Gastroesophageal sphincter (tissue), 4 donors: ENCODE data around the gene ACP7. TPM values are rescaled to one million over a fixed set of nuclear protein-coding genes. Genes with fewer than 3 reads are reported as not detected.
A peak's percentile ranks its signal among the peaks of the same experiment; 100 is the strongest.
"Not testable (repeated sequence)": the region's sequence is repeated elsewhere in the genome, so short reads cannot be mapped to it uniquely, and the experiment has no call there.

Source experiments
- ATAC-seq: fragments of 150-250 bp; one replicate; pipeline ENCODE4 v1.9.1; 2016; ENCODE audit warnings: mild to moderate bottlenecking, moderate library complexity
- H3K27ac ChIP-seq, 4 donors: fragments of 200-600 bp; sonication (generic) in 3 of 4; 1 replicate in 3 of 4; 2 replicates in 1 of 4; pipeline ENCODE4 v1.5.1; 2016 to 2019
- H3K27me3 ChIP-seq: fragments of 200-600 bp; sonication (generic); one replicate; pipeline ENCODE4 v1.5.1; 2019
- H3K36me3 ChIP-seq, 2 donors: fragments of 200-600 bp; sonication (generic); one replicate each; pipeline ENCODE4 v1.5.1; 2019; ENCODE audit warnings: control low read depth in 1 of 2
- H3K4me1 ChIP-seq, 3 donors: fragments of 200-600 bp; sonication (generic); 1 replicate in 2 of 3; 2 replicates in 1 of 3; pipeline ENCODE4 v1.5.1; 2016 to 2019; ENCODE audit warnings: control low read depth in 2 of 3
- H3K4me3 ChIP-seq, 2 donors: fragments of 200-600 bp; sonication (generic); one replicate each; pipeline ENCODE4 v1.5.1; 2019; ENCODE audit warnings: mild to moderate bottlenecking in 1 of 2, moderate library complexity in 1 of 2
- H3K9me3 ChIP-seq, 3 donors: fragments of 200-600 bp; sonication (generic); one replicate each; pipeline ENCODE4 v1.5.1; 2017 to 2019; ENCODE audit warnings: control low read depth in 2 of 3
- EP300 ChIP-seq: sonication (generic); formaldehyde crosslinking; IDR thresholded peaks from one replicate; pipeline ENCODE4 v1.6.1; 2017; ENCODE audit warnings: antibody characterized with exemption, mild to moderate bottlenecking
- POLR2A ChIP-seq, 2 donors: fragments of 450-650 bp; IDR thresholded peaks; one replicate each; pipeline ENCODE4 v1.6.1; 2017; ENCODE audit warnings: antibody characterized with exemption in 2 of 2, mild to moderate bottlenecking in 2 of 2, moderate library complexity in 1 of 2
- POLR2AphosphoS5 ChIP-seq: sonication (generic); formaldehyde crosslinking; IDR thresholded peaks from one replicate; pipeline ENCODE4 v1.6.1; 2017; ENCODE audit warnings: antibody characterized with exemption
- WGBS, 2 donors: methylation state at CpG; one replicate each; pipeline ENCODE4 v1.1.5; 2018; ENCODE audit warnings: low coverage in 1 of 2; 5-methylcytosine and 5-hydroxymethylcytosine counted together
- total RNA-seq, 4 donors: library from RNA; depleted of rRNA; stranded (reverse); fragments of >200 nt; gene quantifications; one replicate each; pipeline ENCODE4 v1.1.0, GENCODE V29; 2016
- TF ChIP-seq, protein P1 (sequence below), 4 experiments: fragments of 200-600 bp in 2 of 4; fragments of 450-650 bp in 2 of 4; sonication (generic) in 1 of 4; IDR thresholded peaks; one replicate each; pipeline ENCODE4 v1.5.1; 2017 to 2019; ENCODE audit warnings: antibody characterized with exemption in 4 of 4, mild to moderate bottlenecking in 2 of 4, moderate library complexity in 2 of 4

Gene ACP7
- total RNA-seq, 4 donors from 2014 or later: 0.08 TPM; not detected in 3

DNA sequence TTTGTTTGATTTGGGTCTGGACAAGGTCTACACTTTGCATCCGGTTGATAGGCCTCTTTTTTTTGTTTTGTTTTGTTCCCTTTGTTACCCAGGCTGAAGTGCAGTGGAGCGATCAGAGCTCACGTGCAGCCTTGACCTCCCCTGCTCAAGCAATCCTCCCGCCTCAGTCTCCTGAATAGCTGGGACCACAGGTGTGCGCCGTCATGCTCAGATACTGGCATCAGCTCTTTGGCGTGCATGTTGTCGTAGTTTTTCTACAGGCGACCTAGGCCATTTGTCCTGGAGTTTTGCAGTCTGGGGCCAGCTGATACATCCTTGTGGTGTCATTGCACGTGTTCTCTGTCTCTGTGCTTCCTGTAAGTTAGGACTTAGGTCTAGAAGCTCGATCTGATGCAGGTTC lies 57.8 kb downstream of the ACP7 start:
- no peak for TF ChIP-seq POLR2AphosphoS5
- TF ChIP-seq, protein P1, sequence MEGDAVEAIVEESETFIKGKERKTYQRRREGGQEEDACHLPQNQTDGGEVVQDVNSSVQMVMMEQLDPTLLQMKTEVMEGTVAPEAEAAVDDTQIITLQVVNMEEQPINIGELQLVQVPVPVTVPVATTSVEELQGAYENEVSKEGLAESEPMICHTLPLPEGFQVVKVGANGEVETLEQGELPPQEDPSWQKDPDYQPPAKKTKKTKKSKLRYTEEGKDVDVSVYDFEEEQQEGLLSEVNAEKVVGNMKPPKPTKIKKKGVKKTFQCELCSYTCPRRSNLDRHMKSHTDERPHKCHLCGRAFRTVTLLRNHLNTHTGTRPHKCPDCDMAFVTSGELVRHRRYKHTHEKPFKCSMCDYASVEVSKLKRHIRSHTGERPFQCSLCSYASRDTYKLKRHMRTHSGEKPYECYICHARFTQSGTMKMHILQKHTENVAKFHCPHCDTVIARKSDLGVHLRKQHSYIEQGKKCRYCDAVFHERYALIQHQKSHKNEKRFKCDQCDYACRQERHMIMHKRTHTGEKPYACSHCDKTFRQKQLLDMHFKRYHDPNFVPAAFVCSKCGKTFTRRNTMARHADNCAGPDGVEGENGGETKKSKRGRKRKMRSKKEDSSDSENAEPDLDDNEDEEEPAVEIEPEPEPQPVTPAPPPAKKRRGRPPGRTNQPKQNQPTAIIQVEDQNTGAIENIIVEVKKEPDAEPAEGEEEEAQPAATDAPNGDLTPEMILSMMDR (IDR thresholded peaks at IDR 0.05): no peak
- no peak for TF ChIP-seq POLR2A (IDR thresholded peaks at IDR 0.05)
- no peak for TF ChIP-seq EP300
- Histone ChIP-seq H3K4me1 (peaks cover 8 to 92% (median 31%) of the 10 kb centered on the region in 3 donors), H3K36me3 (no peaks in the 10 kb centered on the region), H3K4me3 (no peak overlapping the region), H3K9me3 (no peaks in the 10 kb centered on the region), H3K27ac (no peak overlapping the region), H3K27me3 (no peaks in the 10 kb centered on the region)
- 75 to 87% methylated on average over 3 to 10 of the region's 11 CpGs for WGBS, 2 donors
- no peak for ATAC-seq

DNA sequence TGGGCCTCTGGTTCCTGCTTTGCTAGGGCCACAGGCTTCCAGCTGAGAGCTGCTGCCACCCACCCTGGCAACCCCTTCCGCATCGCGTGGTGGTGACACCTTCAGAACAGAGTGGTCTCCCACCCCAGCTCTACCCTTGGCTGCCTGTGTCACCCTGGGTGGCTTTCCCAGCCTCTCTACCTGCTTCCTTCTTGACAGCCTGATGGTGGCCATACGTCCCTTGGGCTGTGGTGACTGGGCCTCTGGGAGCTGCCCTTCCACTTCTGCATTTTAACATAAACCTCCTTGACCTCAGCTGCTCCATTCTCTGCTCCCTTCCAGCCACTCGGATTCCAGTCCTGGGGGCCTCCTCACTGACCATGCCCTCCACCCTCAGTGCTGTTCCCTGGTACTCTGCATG lies 58.5 kb downstream of the ACP7 start:
- no peaks in the 10 kb centered on the region for H3K27me3 ChIP-seq
- no peak overlapping the region for H3K4me3 ChIP-seq
- H3K4me1 ChIP-seq: peaks cover 8 to 91% (median 26%) of the 10 kb centered on the region in 3 donors
- TF ChIP-seq POLR2A (IDR thresholded peaks at IDR 0.05) (no peak), POLR2AphosphoS5 (no peak), EP300 (no peak)
- TF ChIP-seq, protein P1 (IDR thresholded peaks at IDR 0.05): no peak
- no peaks in the 10 kb centered on the region for H3K36me3 ChIP-seq
- WGBS, 2 donors: 53 to 80% methylated on average over 2 of the region's 5 CpGs
- H3K9me3 ChIP-seq: no peaks in the 10 kb centered on the region
- ATAC-seq: no peak
- peak overlapping the region in 2 of 4 donors; percentile 19 to 30 for H3K27ac ChIP-seq

- not testable (repeated sequence) for H3K9me3 ChIP-seq, H3K27me3 ChIP-seq, H3K4me3 ChIP-seq, H3K36me3 ChIP-seq, ATAC-seq
- Histone ChIP-seq H3K27ac (peak overlapping the region; percentile 5 to 92 (median 88)), H3K4me1 (peaks cover 8 to 79% (median 23%) of the 10 kb centered on the region in 3 donors)
- WGBS, 2 donors: 57 to 78% methylated on average over 5 of the region's 5 CpGs
Measured at GRCh38 chr19:39143757-39144289, 59.7 kb downstream of the ACP7 start.

DNA sequence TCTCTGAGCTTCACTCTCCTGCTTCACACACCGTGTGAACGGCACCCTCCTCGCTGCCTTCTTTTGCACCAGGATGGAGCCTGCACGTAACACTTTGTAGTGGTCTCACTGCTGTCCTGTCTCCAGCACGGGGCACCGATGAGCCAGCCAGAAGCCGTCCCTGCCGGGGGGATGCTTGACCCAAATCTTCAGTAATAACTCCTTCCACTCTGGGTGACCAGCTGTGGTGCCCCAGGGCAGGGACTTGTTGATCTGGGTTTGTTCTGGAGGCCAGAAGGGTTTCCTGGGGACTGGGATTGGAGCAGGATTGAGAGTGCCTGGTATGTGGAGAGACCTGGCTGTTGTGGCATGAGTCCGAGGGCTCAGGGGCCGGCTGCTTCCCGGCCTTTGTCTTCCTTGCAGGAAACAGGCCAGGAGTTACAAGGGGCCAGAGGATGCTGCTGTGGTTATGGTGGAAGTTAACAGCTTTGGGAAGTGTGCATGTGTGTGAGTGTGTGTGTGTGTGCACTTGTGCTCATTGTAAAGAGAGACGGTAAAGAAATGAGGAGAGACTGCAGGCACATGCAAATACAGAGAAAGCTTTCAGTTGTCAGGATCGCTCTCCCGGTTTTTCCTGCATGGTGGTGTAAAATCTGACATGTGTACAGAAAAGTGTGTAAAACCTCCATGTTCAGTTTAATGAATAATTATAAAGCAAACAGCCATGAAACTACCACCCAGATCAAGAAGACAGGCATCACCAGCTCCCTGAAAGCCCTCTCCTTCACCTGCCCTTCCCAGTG lies 60.3 kb downstream of the ACP7 start:
- no peak for TF ChIP-seq EP300
- no peak for TF ChIP-seq POLR2A (IDR thresholded peaks at IDR 0.05)
- TF ChIP-seq, protein P1 (IDR thresholded peaks at IDR 0.05): no peak
- no peak for TF ChIP-seq POLR2AphosphoS5
- peak; percentile 57 for ATAC-seq
- Histone ChIP-seq H3K27ac (peak overlapping the region; percentile 67 to 92 (median 88)), H3K36me3 (no peaks in the 10 kb centered on the region), H3K4me1 (peaks cover 8 to 73% (median 20%) of the 10 kb centered on the region in 3 donors), H3K9me3 (no peaks in the 10 kb centered on the region), H3K27me3 (no peaks in the 10 kb centered on the region), H3K4me3 (peak overlapping the region in 1 of 2 donors; percentile 34)
- 14 to 29% methylated on average over 4 to 5 of the region's 14 CpGs for WGBS, 2 donors

DNA sequence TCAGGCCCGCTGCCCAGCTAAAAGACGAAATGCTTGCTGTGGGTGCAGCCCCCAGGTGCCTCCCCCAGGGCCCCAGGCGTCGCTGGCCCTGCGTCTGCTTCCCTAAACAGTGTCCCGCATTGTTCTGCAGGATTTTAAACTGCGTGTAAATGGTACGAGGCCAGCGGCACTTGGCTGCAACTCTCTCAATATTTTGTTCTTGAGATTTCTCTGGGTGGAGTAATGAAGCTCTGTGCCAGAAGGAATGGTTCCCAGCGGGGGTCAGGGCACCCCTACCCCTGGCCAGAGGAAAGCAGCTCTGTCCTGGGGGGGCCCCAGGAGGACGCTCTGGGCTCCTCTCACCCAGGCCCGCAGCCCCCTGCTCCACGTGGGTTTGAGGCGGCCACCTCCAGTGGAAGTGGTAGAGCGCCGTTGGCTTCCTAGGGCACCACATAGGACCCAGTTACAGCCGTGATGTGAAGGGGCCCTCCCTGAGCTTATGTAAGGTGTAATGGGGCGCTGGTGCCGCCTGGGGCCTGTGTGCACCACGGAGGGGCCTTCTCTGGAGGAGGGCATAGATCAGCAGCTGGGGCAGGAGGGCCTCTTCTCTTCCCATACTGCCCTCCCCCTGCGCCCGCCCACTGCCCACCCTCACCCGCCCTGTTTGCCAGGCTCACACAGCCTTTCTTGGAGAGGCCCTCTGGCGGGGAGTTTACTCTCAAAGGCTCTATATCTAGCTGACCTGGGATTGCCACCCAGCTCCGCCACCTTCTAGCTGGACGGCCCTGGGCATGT lies 61.2 kb downstream of the ACP7 start:
- TF ChIP-seq POLR2A (IDR thresholded peaks at IDR 0.05): no peak
- TF ChIP-seq POLR2AphosphoS5: no peak
- TF ChIP-seq, protein P1 (IDR thresholded peaks at IDR 0.05): peak in 2 of 4 experiments; percentile 7 to 45
- TF ChIP-seq EP300: no peak
- Histone ChIP-seq H3K9me3 (no peaks in the 10 kb centered on the region), H3K4me1 (peaks cover 8 to 64% (median 20%) of the 10 kb centered on the region in 3 donors), H3K4me3 (peak overlapping the region in 1 of 2 donors; percentile 34), H3K27ac (peak overlapping the region; percentile 67 to 92 (median 88)), H3K36me3 (no peaks in the 10 kb centered on the region), H3K27me3 (no peaks in the 10 kb centered on the region)
- 6 to 53% methylated on average over 5 to 9 of the region's 26 CpGs for WGBS, 2 donors
- peak; percentile 67 for ATAC-seq
